MV-4-11 (cell line): ENCODE results near the gene LPP.
"Not testable (repeated sequence)": the region's sequence is repeated elsewhere in the genome, so short reads cannot be mapped to it uniquely, and the experiment has no call there.

Source experiments
- DNase-seq: peaks from one replicate; lab custom pipeline; 2025; lab: John Stamatoyannopoulos, UW

LPP gene

GRCh38 chr3:188583341-188584161 is 429.6 kb downstream of the LPP start:
- DNase-seq = no peak

- DNase-seq = no peak
Observed at GRCh38 chr3:188584162-188584529, 430.2 kb downstream of the LPP start.

- peak; percentile 26 for DNase-seq
Observed at GRCh38 chr3:188584958-188585689, 431.2 kb downstream of the LPP start.

DNA sequence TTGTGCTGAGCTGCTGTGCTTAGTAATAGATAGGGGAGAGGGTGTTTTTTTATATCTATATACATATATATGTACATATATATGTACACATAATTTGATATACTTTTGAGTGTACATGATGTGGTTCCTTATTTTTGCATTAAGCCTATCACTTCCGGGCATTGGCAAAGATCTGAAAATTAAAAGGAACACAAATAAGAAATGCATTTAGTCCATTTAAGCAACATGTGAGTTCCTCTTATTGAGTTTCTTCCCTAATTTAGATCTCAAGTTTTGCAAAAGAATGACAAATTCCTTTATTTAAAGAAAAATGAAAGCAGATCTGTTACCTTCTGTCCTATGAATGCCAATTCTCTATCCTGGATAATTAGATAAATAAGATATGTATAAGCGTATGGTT is 435.1 kb downstream of the LPP start:
- peak; percentile 89 for DNase-seq

DNA sequence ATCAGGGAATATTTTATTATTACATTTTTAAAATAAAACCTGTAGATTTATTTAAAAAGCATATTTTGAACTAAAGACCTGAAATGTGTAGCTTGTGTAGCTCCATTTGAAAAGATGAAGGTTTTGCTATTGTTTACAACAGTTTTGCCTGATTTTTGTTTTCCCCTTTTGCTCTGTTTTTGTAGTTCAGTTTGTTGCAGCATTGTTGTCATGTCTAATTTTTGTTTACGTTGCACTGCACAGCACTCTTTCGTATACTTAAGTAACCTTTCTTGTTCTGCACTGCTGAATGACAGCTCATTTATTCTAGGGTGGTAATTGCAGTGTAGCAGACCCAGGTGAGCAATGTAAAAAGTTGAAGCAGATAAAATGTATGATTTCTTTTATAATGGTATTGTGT is 435.8 kb downstream of the LPP start:
- DNase-seq = no peak

GRCh38 chr3:188590557-188590956 is 436.6 kb downstream of the LPP start:
- no peak for DNase-seq

DNA sequence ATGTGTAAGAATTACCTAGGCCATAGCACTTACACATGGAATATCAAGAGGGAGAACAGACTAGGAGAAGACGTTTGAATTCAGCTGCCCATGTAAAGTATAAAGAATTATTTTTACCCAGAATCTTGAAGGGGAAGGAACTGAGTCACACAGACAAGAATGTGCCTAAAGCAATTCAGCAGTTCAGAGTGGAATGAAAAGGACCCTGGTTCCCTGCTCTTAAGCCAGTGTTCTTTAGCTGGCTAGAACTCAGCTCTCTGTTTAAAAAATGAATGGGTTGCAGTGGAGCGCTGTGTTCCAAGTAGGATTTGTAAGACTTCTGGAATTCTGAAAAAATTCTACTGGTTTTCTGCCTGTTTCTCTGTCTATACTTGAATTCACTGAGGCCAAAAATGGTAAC is 440.2 kb downstream of the LPP start:
- no peak for DNase-seq

DNA sequence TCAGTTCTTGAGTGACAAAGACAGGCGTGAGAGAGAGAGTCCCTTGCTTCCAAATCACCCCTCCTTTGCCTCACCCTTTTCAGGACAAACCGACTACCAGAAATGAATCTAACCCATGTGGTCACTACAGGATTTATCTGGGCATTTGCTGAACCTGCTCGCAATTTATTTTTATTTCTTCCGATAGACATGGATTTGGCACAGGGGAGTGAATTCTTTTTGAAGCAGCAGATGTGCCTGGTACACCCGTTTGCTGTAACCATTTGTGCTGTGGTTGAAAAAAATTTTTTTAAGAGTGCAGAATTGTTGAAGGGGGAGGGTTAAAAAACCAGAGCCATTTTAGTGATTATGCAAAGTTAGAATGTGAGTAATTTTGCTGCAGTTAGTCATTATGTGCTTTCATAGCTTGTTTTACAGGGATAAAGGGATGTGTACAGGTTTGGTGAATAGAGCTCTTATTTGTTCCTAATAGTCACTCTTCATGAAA is 442.0 kb downstream of the LPP start:
- no peak for DNase-seq

DNA sequence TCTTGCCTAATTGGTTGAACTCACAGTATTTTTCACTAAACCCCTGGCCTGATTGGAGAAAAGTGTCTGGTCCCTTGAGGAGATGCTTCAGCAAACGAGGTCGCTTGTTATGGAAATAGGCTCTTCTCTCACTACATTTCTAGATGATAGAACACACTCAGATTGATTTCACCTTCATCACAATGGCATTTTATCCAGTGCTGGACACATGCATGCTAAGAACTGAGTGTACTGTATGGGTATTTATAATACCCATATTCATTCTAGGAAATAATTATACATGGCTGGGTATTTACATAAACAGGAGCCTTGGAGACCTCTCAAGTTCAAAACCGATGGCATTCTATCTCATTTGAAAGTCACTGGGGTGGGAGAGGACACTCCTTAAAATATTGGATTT is 444.9 kb downstream of the LPP start:
- no peak for DNase-seq

DNA sequence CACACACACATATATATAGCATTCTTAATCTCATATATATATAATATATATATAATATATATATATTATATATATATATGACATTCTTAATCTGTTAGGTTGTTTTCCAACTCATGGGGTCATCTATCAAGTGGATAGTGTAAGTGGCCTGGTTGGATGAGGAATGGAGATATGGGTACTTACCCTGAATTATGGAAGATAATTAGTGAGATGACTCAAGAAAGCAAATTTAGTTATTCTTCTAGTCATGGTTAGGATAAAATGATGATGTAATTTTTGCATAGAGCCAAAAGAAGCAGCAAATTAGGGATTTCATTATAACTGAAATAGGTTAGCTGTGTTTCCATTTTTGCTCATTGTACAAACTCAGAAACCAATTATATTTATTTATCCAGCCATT is 448.2 kb downstream of the LPP start:
- DNase-seq = no peak

- no peak for DNase-seq
Observed at GRCh38 chr3:188602620-188603019, 448.7 kb downstream of the LPP start.

GRCh38 chr3:188604651-188605050 is 450.7 kb downstream of the LPP start:
- DNase-seq = no peak

DNA sequence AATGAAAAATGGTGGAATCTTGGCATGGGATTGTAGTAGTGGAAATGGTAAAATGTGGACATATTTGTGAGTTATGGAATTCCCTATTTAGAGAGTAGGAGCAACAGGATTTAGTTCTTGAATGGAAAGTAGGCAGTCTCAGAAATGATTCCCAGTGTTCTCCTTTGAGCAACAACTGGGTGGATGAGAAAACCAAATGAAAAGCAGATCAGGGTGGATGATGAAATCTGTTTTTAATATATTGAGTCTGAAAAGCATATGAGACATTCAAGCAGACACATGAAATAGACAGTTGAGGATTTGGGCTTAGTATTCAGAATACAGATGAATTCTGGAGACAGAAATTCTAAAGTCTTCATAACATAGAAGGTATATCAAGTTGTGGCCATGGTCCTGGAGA is 451.3 kb downstream of the LPP start:
- DNase-seq = no peak

GRCh38 chr3:188605905-188606304 is 451.9 kb downstream of the LPP start:
- DNase-seq = no peak

GRCh38 chr3:188607805-188608315 is 453.9 kb downstream of the LPP start:
- DNase-seq = no peak

DNA sequence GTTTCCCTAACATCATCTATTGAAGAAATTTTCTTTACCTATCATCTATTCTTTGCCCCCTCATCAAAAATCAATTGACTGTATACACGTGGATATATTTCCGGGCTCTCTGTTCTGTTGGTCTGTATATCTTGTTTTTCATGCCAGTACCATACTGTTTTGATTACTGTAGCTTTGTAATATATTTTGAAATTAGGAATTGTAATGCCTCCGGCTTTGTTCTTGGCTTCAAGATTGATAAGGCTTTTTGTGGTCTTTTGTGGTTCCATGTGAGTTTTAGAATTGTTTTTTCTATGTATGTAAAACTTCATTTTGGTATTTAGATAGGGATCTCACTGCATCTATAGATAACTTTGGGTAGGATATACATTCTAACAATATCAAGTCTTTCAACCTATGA is 454.4 kb downstream of the LPP start:
- no peak for DNase-seq

DNA sequence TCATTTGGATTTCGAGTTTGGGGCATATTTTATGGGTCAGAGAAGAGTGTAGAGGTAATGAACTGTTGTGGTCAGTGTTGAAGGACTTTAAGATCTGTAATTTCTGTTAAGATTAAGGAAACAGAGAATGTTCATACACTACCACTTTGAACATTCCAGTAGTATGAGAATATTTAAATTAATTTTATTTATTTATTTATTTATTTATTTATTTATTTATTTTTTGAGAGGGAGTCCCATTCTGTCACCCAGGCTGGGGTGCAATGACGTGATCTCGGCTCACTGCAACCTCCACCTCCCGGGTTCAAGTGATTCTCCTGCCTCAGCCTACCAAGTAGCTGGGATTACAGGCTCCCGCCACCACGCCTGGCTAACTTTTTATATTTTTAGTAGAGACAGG is 459.8 kb downstream of the LPP start:
- not testable (repeated sequence) for DNase-seq

- no peak for DNase-seq
Observed at GRCh38 chr3:188617270-188617669, 463.3 kb downstream of the LPP start.

- no peak for DNase-seq
Observed at GRCh38 chr3:188617988-188618701, 464.2 kb downstream of the LPP start.

DNA sequence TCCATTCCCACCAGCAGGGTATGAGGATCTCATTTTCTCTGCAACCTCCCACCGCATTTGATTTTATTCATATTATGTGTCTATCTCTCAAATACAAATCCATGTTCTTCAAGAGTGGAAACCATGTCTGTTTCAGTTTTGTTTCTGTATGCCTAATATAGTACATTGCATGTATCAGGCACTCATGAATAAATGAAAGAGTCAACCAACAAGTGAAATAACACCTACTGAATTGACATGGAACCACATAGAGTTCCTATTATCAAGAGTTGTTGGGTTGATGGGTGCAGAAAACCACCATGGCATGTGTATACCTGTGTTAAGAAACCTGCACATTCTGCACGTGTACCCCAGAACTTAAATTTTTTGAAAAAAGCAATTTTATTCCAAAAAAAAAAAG is 466.8 kb downstream of the LPP start:
- DNase-seq = no peak

DNA sequence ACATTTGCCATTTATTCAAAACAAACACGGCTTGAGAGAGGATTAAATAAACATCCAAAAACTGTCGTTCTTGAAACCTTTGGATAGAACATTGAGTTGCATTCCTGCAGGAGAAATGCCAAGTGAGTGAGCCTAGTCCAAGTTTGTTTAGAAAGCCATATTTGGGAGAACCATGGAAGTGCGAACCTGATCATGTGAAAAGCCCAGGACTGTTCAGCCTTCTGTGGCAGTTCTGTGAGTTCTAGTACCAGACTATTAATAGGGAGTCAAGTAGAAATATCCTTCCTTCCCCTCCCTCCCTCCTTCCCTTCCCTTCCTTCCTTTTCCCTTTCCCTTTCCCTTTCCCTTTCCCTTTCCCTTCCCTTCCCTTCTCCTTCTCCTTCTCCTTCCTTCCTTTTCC is 470.4 kb downstream of the LPP start:
- no peak for DNase-seq

- DNase-seq = no peak
Observed at GRCh38 chr3:188624828-188625227, 470.9 kb downstream of the LPP start.

DNA sequence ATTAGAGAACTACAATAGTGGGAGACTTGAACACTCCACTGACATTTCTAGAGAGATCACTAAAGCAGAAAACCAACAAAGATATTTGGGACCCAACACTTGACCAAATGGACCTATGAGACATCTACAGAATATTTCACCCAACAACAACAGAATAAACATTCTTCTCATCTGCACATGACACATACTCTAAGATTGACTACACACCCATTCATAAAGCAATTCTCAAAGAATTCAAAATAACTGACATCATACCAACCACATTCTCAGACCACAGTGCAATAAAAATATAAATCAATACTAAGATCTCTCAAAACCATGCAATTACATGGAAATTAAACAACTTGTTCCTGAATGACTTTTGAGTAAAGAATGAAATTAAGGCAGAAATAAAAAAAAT is 473.7 kb downstream of the LPP start:
- no peak for DNase-seq
